Fibroblast of lung (primary cell): Measurements from ENCODE around the gene TMEM209.

ENCODE experiments used
- CTCF ChIP-seq, 2 donors: IDR thresholded peaks in 1 of 2; conservative IDR thresholded peaks in 1 of 2; 1 replicate in 1 of 2; 2 replicates in 1 of 2; pipeline ENCODE4 v1.5.1; 2011 to 2012; ENCODE audit warnings: low read length in 2 of 2, control low read depth in 1 of 2, inconsistent platforms in 1 of 2, low read depth in 1 of 2, mild to moderate bottlenecking in 1 of 2
- EZH2 ChIP-seq: IDR thresholded peaks from 2 replicates; pipeline ENCODE4 v1.5.1; 2012; ENCODE audit warnings: low read length, control low read depth, mild to moderate bottlenecking; ENCODE audit errors: missing control alignments

GRCh38 chr7:130135208-130136205 is 69.7 kb downstream of the TMEM209 start:
- TF ChIP-seq CTCF (conservative IDR thresholded peaks at IDR 0.05 in 1 of 2, IDR thresholded peaks at IDR 0.05 in 1 of 2; ENCODE audit: low read depth in 1 of 2, low read length in 2 of 2) (no peak), EZH2 (no peak)
